HG02981 (cell line): ENCODE results near the gene FAM72B.
"Not testable (repeated sequence)": the region's sequence is repeated elsewhere in the genome, so short reads cannot be mapped to it uniquely, and the experiment has no call there.

Experiments used
- ATAC-seq: cut with Tn5 transposase; IDR thresholded peaks from one replicate; pipeline ENCODE4 v1.9.1; 2021; ENCODE audit warnings: mild to moderate bottlenecking, moderate library complexity; ENCODE audit not compliant: unreplicated experiment

The FAM72B gene

GRCh38 chr1:121200985-121201981, 17.1 kb upstream of the FAM72B start:
- ATAC-seq = not testable (repeated sequence)

GRCh38 chr1:121200232-121200631, 16.1 kb upstream of the FAM72B start:
- ATAC-seq = not testable (repeated sequence)

- ATAC-seq = not testable (repeated sequence)
Observed at GRCh38 chr1:121199763-121200162, 15.6 kb upstream of the FAM72B start.

GRCh38 chr1:121197095-121197882, 13.1 kb upstream of the FAM72B start:
- ATAC-seq = not testable (repeated sequence)

- ATAC-seq = not testable (repeated sequence)
Observed at GRCh38 chr1:121192512-121192911, 8.4 kb upstream of the FAM72B start.

- not testable (repeated sequence) for ATAC-seq
Observed at GRCh38 chr1:121187914-121188313, 3.8 kb upstream of the FAM72B start.

- ATAC-seq = not testable (repeated sequence)
Observed at GRCh38 chr1:121186191-121186590, 2.1 kb upstream of the FAM72B start.

- not testable (repeated sequence) for ATAC-seq
Observed at GRCh38 chr1:121185140-121185708, 1.1 kb upstream of the FAM72B start.

GRCh38 chr1:121183867-121184266, 273 bp downstream of the FAM72B start:
- not testable (repeated sequence) for ATAC-seq

- ATAC-seq = not testable (repeated sequence)
Observed at GRCh38 chr1:121178197-121178596, 5.9 kb downstream of the FAM72B start.

GRCh38 chr1:121176649-121177048, 7.5 kb downstream of the FAM72B start:
- ATAC-seq = not testable (repeated sequence)

GRCh38 chr1:121168152-121168668, 15.9 kb downstream of the FAM72B start:
- not testable (repeated sequence) for ATAC-seq

- not testable (repeated sequence) for ATAC-seq
Observed at GRCh38 chr1:121167225-121167738, 16.9 kb downstream of the FAM72B start.

- ATAC-seq = not testable (repeated sequence)
Observed at GRCh38 chr1:121165296-121165695, 18.8 kb downstream of the FAM72B start.

GRCh38 chr1:121163850-121164757, 20.0 kb downstream of the FAM72B start:
- not testable (repeated sequence) for ATAC-seq

- not testable (repeated sequence) for ATAC-seq
Observed at GRCh38 chr1:121161199-121161901, 22.8 kb downstream of the FAM72B start.

GRCh38 chr1:121160118-121160517, 24.0 kb downstream of the FAM72B start:
- not testable (repeated sequence) for ATAC-seq

- not testable (repeated sequence) for ATAC-seq
Observed at GRCh38 chr1:121157609-121158008, 26.5 kb downstream of the FAM72B start.
